ENCODE results near the gene ARHGAP32.

ARHGAP32 gene

DNA sequence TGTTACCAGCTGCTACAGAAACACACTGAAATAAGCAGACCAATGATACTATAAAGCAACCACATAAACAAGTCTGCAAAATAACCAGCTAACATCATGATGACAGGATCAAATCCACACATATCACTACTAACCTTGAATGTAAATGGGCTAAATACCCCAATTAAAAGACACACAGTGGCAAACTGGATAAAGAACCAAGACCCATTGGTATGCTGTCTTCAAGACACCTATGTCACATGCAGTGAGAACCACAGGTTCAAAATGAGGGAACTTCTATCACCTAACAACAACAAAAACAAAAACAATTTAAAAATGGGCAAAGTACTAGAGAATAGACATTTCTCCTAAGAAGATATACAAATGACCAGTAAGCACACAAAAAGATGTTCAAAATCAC lies 89.9 kb downstream of the ARHGAP32 start:
- Histone ChIP-seq H3K27me3 (ENCODE audit: insufficient read depth, low read depth, severe bottlenecking) (no peaks in the 10 kb centered on the region), H3K27ac (no peak overlapping the region), H3K4me3 (ENCODE audit: low read depth, low read length) (no peak overlapping the region), H3K36me3 (no peaks in the 10 kb centered on the region; the same call in 1 of the 2 replicates), H3K9me3 (ENCODE audit: severe bottlenecking) (peaks cover 2% of the 10 kb centered on the region)
- DNase-seq = no peak
- no peak for TF ChIP-seq CTCF (IDR thresholded peaks at IDR 0.05; ENCODE audit: low read depth, low read length)

GRCh38 chr11:129093283-129093682 lies 98.8 kb downstream of the ARHGAP32 start:
- DNase-seq = no peak
- no peaks in the 10 kb centered on the region for H3K27me3 ChIP-seq (ENCODE audit: insufficient read depth, low read depth, severe bottlenecking)
- no peak overlapping the region for H3K27ac ChIP-seq
- H3K36me3 ChIP-seq = no peaks in the 10 kb centered on the region; the same call in 1 of the 2 replicates
- peaks cover 2% of the 10 kb centered on the region for H3K9me3 ChIP-seq (ENCODE audit: severe bottlenecking)
- TF ChIP-seq CTCF (IDR thresholded peaks at IDR 0.05; ENCODE audit: low read depth, low read length) = no peak
- no peak overlapping the region for H3K4me3 ChIP-seq (ENCODE audit: low read depth, low read length)

GRCh38 chr11:129090056-129090455 lies 102.1 kb downstream of the ARHGAP32 start:
- H3K4me3 ChIP-seq (ENCODE audit: low read depth, low read length) = no peak overlapping the region
- no peak for DNase-seq

DNA sequence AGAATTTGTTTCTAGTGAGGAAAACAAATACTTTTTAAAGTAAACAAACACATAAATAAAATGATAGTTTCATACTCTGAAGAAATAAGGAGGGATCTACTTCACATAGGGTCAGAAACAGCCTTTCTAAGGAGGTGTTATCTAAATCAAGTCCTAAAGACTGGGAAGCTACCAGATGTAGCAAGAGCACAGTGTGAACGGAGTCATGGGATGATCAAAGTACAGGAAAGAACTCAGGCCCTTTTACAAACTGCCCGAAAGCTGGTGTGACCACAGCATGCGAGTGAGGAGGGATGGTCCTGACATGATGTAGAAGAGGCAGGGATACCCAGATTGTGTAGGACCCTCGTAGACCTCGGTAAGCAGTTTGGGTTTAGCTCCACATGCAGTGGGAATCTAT lies 102.8 kb downstream of the ARHGAP32 start:
- peaks cover 5% of the 10 kb centered on the region for H3K9me3 ChIP-seq (ENCODE audit: severe bottlenecking)
- TF ChIP-seq CTCF (IDR thresholded peaks at IDR 0.05; ENCODE audit: low read depth, low read length) = no peak
- H3K27me3 ChIP-seq (ENCODE audit: insufficient read depth, low read depth, severe bottlenecking) = no peaks in the 10 kb centered on the region
- no peak for DNase-seq
- H3K4me3 ChIP-seq (ENCODE audit: low read depth, low read length) = no peak overlapping the region
- H3K36me3 ChIP-seq = no peaks in the 10 kb centered on the region; the same call in 1 of the 2 replicates
- H3K27ac ChIP-seq = no peak overlapping the region

More at GRCh38 chr11:129090056-129090455, 102.1 kb downstream of the ARHGAP32 start:
- no peak for TF ChIP-seq CTCF (IDR thresholded peaks at IDR 0.05; ENCODE audit: low read depth, low read length)
- Histone ChIP-seq H3K27ac (no peak overlapping the region), H3K9me3 (ENCODE audit: severe bottlenecking) (peaks cover 1% of the 10 kb centered on the region), H3K36me3 (no peaks in the 10 kb centered on the region; the same call in 1 of the 2 replicates), H3K27me3 (ENCODE audit: insufficient read depth, low read depth, severe bottlenecking) (no peaks in the 10 kb centered on the region)

DNA sequence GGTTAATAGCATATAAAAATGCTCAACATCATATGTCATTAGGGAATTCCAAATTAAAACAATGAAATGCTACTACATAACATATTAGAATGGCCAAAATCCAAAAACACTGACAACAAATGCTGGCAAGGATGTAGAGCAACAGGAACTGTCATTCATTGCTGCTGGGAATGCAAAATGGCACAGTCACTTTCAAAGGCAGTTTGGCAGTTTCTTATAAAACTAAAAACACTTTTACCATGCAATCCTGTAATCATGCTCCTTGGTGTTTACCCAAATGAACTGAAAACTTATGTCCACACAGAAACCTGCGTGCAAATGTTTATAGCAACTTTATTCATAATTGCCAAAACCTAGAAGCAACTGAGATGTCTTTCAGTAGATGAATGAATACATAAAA lies 105.1 kb downstream of the ARHGAP32 start:
- no peak for TF ChIP-seq CTCF (IDR thresholded peaks at IDR 0.05; ENCODE audit: low read depth, low read length)
- Histone ChIP-seq H3K9me3 (ENCODE audit: severe bottlenecking) (peaks cover 9% of the 10 kb centered on the region), H3K36me3 (no peaks in the 10 kb centered on the region; the same call in 1 of the 2 replicates), H3K4me3 (ENCODE audit: low read depth, low read length) (no peak overlapping the region), H3K27me3 (ENCODE audit: insufficient read depth, low read depth, severe bottlenecking) (no peaks in the 10 kb centered on the region), H3K27ac (no peak overlapping the region)
- DNase-seq = no peak

DNA sequence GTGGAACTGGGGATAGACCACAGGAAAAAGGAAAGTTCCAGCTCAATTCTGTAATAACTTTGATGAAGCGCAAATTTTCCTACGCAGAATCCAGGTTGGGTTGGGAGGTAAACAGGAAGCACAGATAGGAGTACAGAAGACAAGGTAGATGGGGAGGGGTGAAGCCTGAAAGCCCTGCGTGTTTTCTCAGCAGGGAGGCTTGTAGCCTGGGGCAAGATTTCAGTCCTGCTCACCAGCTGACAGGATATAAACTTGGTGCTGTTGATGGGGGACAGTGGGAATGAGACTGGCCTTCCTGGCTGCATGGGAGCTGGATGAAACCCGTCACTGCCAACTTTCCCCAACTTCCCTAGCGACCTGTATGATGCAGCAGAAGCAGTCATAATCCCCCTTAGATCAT lies 114.9 kb downstream of the ARHGAP32 start:
- no peaks in the 10 kb centered on the region for H3K27me3 ChIP-seq (ENCODE audit: insufficient read depth, low read depth, severe bottlenecking)
- no peak overlapping the region for H3K4me3 ChIP-seq (ENCODE audit: low read depth, low read length)
- no peak for DNase-seq
- no peak overlapping the region for H3K27ac ChIP-seq
- TF ChIP-seq CTCF (IDR thresholded peaks at IDR 0.05; ENCODE audit: low read depth, low read length) = no peak
- H3K9me3 ChIP-seq (ENCODE audit: severe bottlenecking) = no peaks in the 10 kb centered on the region
- no peaks in the 10 kb centered on the region for H3K36me3 ChIP-seq

Data from WERI-Rb-1 (cell line).